Activated CD4-positive, alpha-beta T cell treated with anti-CD3 and anti-CD28 coated beads, Interleukin-2, amount 50 U/mL, for 1 hour (primary cell): ENCODE results near the gene P2RY6.

Source experiments
- DNase-seq: peaks from one replicate; pipeline ENCODE4 v3.0.0-alpha.2; 2020

The P2RY6 gene

GRCh38 chr11:73237471-73238290 lies 34.5 kb upstream of the P2RY6 start:
- DNase-seq: no peak

GRCh38 chr11:73239111-73239521 lies 33.0 kb upstream of the P2RY6 start:
- no peak for DNase-seq

GRCh38 chr11:73239571-73240189 lies 32.5 kb upstream of the P2RY6 start:
- no peak for DNase-seq

GRCh38 chr11:73240190-73240781 lies 31.9 kb upstream of the P2RY6 start:
- no peak for DNase-seq

DNA sequence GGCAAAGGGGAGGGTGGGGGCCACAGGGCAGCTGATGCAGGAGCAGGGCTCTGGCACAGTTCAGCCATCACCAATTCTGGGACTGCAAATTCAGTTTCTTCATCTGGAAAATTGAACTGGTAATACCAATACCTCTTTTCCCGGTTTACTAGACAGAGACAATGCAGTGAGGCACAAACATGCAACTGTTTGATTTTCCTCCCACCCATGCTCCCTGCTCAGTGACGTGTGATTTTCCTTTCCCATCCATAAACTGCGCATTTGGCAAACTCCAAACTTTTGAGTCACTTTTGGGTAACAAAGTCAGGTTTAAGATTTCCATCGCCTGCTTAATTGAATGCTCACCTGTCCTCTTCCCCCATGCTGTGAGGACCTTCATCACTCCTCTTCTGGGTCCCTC lies 30.8 kb upstream of the P2RY6 start:
- no peak for DNase-seq

- peak; percentile 56 for DNase-seq
Measured at GRCh38 chr11:73242251-73243092, 29.7 kb upstream of the P2RY6 start.

DNA sequence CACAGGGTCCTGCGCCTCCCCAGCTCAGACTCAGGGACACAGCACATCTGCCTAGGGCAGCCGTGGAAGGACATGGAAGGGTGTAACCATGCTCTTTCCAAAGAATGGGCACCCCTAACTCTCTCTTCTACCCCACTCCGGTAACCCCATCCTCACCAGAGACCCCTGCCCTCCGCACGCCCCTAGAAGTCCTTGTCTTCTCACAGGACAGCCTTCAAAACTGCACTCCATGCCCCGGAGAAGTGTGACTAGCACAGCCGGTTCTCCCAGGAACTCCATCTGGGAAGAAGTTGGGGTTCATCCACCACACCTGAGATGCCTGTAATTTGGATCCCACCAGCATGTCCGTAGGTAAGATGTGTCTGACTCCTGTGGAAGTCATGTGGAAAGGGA lies 29.0 kb upstream of the P2RY6 start:
- no peak for DNase-seq

- no peak for DNase-seq
Measured at GRCh38 chr11:73244589-73245240, 27.4 kb upstream of the P2RY6 start.

- no peak for DNase-seq
Measured at GRCh38 chr11:73245461-73245860, 26.7 kb upstream of the P2RY6 start.

- no peak for DNase-seq
Measured at GRCh38 chr11:73246303-73246702, 25.8 kb upstream of the P2RY6 start.

DNA sequence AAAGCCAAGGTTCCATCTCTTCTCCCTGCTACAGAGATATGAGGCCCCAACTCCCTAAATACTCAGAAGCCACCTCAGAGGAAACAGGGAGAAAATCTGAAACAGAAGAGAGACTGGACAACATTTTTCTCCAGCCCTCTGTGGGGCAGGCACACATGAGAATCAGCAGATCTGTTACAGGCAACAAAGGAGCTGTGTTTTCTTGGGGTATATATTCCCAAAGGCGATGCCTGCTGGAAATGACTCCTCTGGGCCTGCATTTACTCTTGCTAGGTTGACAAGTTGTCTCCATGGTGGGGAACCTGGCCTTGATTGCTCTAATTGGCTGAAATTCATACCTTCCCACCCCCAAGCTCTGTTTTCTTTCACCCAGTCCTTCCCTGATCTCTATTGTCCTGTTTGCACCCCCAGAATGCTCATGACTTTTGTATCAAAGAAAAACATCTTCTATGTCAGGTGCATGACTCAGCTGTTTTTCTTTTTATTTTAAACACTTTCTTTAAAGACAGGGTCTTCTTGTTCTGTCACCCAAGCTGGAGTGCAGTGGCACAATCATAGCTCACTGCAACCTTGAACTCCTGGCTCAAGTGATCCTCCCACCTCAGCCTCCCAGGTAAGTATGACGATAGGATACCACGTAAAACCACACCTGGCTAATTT lies 23.5 kb upstream of the P2RY6 start:
- DNase-seq: no peak

- DNase-seq: no peak
Measured at GRCh38 chr11:73249304-73249703, 22.8 kb upstream of the P2RY6 start.

DNA sequence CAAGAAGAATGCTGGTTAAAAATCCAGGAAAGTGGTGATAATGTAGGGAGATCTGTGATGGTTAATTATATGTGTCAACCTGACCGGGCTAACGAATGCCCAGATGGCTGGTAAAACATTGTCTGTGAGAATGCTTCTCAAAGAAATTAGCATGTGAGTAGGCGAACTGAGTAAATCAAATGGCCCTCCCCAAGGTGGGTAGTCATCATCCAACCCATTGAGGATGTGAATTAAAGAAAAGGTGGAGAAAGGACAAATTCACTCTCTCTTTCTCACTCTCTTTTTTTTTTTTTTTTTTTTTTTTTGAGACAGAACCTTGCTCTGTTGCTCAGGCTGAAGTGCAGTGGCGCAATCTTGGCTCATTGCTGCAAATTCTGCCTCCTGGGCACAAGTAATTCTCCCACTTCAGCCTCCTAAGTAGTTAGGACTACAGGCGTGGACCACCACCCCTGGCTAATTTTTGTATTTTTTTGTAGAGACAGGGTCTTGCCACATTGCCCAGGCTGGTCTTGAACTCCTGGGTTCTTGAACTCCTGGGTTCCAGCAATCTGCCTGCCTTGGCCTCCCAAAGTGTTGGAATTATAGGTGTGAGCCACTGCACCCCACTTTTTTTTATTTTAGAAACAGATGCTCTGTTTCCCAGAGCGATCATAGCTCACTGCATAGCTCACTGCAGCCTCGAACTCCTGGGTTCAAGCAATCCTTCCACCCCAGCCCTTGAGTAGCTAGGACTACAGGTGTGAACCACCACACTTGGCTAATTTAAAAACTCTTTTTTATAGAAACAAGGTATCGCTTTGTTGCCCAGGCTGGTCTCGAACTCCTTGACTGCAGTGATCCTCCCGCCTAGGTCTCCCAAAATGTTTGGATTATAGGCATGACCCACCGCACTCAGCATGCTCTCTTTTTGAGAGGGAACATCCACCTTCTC lies 22.0 kb upstream of the P2RY6 start:
- no peak for DNase-seq

- no peak for DNase-seq
Measured at GRCh38 chr11:73252577-73253191, 19.5 kb upstream of the P2RY6 start.

GRCh38 chr11:73257342-73258103 lies 14.6 kb upstream of the P2RY6 start:
- no peak for DNase-seq

DNA sequence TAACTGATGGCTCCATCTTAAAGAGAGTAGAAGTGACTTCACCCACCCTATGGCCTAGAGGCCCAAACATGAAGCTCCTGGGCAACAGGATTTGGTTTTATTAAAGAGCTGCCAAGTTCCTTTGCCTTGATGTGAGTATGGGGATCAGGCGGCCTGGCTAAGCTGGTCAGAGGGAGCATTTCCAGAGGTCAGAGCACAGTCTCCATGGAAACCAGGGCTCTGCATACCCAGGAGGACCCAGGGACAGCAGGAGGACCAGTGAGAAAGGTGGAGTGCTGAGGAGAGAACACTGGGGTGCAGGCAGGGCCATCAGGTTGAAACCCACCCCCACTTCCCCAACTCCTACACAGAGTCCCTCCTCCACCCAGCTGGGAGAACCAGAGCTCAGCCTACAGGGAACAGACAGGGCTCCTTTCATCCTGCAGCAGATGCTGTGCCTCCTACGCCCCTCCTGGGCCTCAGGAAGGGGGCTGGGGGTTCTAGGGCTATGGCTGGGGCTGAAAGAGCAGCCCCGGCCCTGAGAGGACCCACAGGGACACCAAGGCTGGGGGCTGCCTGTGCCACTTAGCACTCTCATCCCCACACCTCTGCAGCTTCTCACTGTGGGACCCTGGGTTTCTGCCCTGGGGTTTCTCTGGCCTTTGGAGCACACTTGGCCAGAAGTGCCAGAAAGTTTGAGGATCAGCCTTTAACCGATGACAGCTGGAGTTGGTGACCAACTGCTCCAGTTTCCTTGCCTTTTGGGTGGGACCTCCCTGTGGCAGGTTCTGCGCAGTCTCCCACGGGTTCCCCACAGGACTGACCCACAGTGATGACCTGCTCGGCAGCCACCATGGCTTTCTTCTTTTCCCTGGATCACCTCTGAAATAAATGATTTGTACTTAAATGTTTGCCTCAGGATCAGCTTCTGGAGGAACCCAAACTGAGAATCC lies 13.8 kb upstream of the P2RY6 start:
- no peak for DNase-seq

GRCh38 chr11:73259406-73260126 lies 12.6 kb upstream of the P2RY6 start:
- no peak for DNase-seq

GRCh38 chr11:73260127-73260457 lies 12.0 kb upstream of the P2RY6 start:
- DNase-seq: no peak
